ENCODE measurements around the gene THSD7A. TPM values are rescaled to one million over a fixed set of nuclear protein-coding genes. Genes with fewer than 3 reads are reported as not detected.

The THSD7A gene
- total and polyA plus RNA-seq, 2 of the 4 experiments (the other 2 are of a cell fraction), result 0.02 to 0.18 TPM

DNA sequence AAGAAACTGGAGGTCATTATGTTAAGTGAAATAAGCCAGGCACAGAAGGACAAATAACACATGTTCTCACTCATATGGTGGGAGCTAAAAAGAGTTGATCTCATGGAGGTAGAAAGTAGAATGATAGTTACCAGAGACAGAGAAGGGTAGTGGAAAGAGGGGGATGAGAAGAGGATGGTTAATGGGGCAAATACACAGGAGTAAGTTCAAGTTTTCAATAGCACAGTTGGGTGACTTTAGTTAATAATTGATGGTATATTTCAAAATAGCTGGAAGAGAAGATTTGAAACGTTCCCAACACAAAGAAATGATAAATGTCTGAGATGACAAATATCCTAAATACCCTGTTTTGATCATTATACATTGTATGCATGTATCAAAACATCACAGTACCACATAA, 261.8 kb downstream of the THSD7A start:
- H2AK5ac ChIP-seq (ENCODE audit: low read depth, low read length), result no peak overlapping the region
- no peak overlapping the region for H4K5ac ChIP-seq (ENCODE audit: low read depth, low read length)
- no peak overlapping the region for H3K14ac ChIP-seq (replicated peaks; ENCODE audit: low read depth, low read length)
- H3K27ac ChIP-seq (ENCODE audit: insufficient read depth, low read length), result no peak overlapping the region
- POLR2A ChIA-PET (ENCODE audit: unreplicated experiment), result no interaction called here
- H3K4ac ChIP-seq (ENCODE audit: low read depth, low read length), result no peak overlapping the region
- no peaks in the 10 kb centered on the region for H4K20me1 ChIP-seq (ENCODE audit: insufficient read depth, low read length)
- ATAC-seq (ENCODE audit: low read depth) (no peak), DNase-seq (no peak)
- intact Hi-C loops (cut with micrococcal nuclease) (no loop called here), in situ Hi-C loops (cut with MboI; ENCODE audit: low sequenced_read_pairs) (no loop called here), dilution Hi-C loops (cut with HindIII; ENCODE audit: low sequenced_read_pairs, unreplicated experiment) (no loop called here)
- no peak overlapping the region for H3K23ac ChIP-seq (ENCODE audit: low read depth, low read length)
- no peak for TF ChIP-seq MAZ (IDR thresholded peaks at IDR 0.05; ENCODE audit: borderline replicate concordance, low read depth, low read length)
- TF ChIP-seq FOS (IDR thresholded peaks at IDR 0.05; ENCODE audit: low read depth, low read length), result no peak
- TF ChIP-seq, protein P1, sequence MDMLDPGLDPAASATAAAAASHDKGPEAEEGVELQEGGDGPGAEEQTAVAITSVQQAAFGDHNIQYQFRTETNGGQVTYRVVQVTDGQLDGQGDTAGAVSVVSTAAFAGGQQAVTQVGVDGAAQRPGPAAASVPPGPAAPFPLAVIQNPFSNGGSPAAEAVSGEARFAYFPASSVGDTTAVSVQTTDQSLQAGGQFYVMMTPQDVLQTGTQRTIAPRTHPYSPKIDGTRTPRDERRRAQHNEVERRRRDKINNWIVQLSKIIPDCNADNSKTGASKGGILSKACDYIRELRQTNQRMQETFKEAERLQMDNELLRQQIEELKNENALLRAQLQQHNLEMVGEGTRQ (IDR thresholded peaks at IDR 0.05; ENCODE audit: low read depth, low read length), result no peak
- no peak for TF ChIP-seq NFE2L2 (IDR thresholded peaks at IDR 0.05; ENCODE audit: low read depth, low read length)
- no peak for TF ChIP-seq RCOR1 (IDR thresholded peaks at IDR 0.05; ENCODE audit: insufficient replicate concordance, low read length)
- no peak for TF ChIP-seq POLR2A (IDR thresholded peaks at IDR 0.05; ENCODE audit: low read depth, low read length)
- no peak for TF ChIP-seq RAD21 (IDR thresholded peaks at IDR 0.05; ENCODE audit: low read length)
- no peak for TF ChIP-seq MAFK (IDR thresholded peaks at IDR 0.05; ENCODE audit: low read depth, low read length)
- TF ChIP-seq RFX5 (IDR thresholded peaks at IDR 0.05; ENCODE audit: low read depth, low read length), result no peak
- no peak for TF ChIP-seq SMC3 (IDR thresholded peaks at IDR 0.05; ENCODE audit: low read depth, low read length)
- TF ChIP-seq CHD1 (IDR thresholded peaks at IDR 0.05; ENCODE audit: low read depth, low read length), result no peak
- TF ChIP-seq, protein P2, sequence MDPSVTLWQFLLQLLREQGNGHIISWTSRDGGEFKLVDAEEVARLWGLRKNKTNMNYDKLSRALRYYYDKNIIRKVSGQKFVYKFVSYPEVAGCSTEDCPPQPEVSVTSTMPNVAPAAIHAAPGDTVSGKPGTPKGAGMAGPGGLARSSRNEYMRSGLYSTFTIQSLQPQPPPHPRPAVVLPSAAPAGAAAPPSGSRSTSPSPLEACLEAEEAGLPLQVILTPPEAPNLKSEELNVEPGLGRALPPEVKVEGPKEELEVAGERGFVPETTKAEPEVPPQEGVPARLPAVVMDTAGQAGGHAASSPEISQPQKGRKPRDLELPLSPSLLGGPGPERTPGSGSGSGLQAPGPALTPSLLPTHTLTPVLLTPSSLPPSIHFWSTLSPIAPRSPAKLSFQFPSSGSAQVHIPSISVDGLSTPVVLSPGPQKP (IDR thresholded peaks at IDR 0.05; ENCODE audit: borderline replicate concordance, low read depth, low read length), result no peak
- no peak for TF ChIP-seq MXI1 (IDR thresholded peaks at IDR 0.05; ENCODE audit: borderline replicate concordance, low read depth, low read length)
- no peaks in the 10 kb centered on the region for H3K27me3 ChIP-seq (ENCODE audit: control insufficient read depth, insufficient read depth, low read length)
- no peak overlapping the region for H2AFZ ChIP-seq (replicated peaks; ENCODE audit: low read length, poor library complexity)
- no peaks in the 10 kb centered on the region for H3K9me1 ChIP-seq (ENCODE audit: insufficient read depth, low read length)
- no peak overlapping the region for H3K4me2 ChIP-seq (ENCODE audit: low read depth, low read length)
- H3K4me3 ChIP-seq (ENCODE audit: insufficient read depth, low read depth, low read length), result no peak overlapping the region
- H4K91ac ChIP-seq (ENCODE audit: insufficient read depth, low read depth, low read length), result no peak overlapping the region
- H3K36me3 ChIP-seq (ENCODE audit: control insufficient read depth, insufficient read depth, low read length), result no peaks in the 10 kb centered on the region
- no TSS peak for BruUV-seq (replicated peaks)
- no CpG with 5 or more reads among the region's 1 CpG for WGBS, 2 experiments (ENCODE audit: extremely low coverage in 2 of 2, insufficient read length in 1 of 2)
- no peak overlapping the region for H4K8ac ChIP-seq (ENCODE audit: low read depth in 2 of 2, low read length in 2 of 2)
- no peaks in the 10 kb centered on the region for H3K9me3 ChIP-seq (ENCODE audit: control insufficient read depth, insufficient read depth, low read length)
- no peak overlapping the region for H2BK120ac ChIP-seq (ENCODE audit: low read depth, low read length)
- no peak overlapping the region for H3K18ac ChIP-seq (ENCODE audit: low read depth, low read length)
- H2BK20ac ChIP-seq (ENCODE audit: low read depth, low read length), result no peak overlapping the region
- no peak overlapping the region for H2BK15ac ChIP-seq (ENCODE audit: low read depth, low read length)
- CTCF ChIA-PET, result no interaction called here
- H3K56ac ChIP-seq (ENCODE audit: extremely low read depth, insufficient read depth, low read length), result no peak overlapping the region
- no peak overlapping the region for H2BK5ac ChIP-seq (ENCODE audit: low read depth, low read length, poor library complexity, severe bottlenecking)
- H3K4me1 ChIP-seq (ENCODE audit: control insufficient read depth, insufficient read depth, low read length), result no peaks in the 10 kb centered on the region
- no peak overlapping the region for H3K9ac ChIP-seq (ENCODE audit: low read depth, low read length)
- no peaks in the 10 kb centered on the region for H3K79me1 ChIP-seq (ENCODE audit: low read depth in 1 of 2, low read length in 2 of 2)
- no peak overlapping the region for H2AK9ac ChIP-seq (replicated peaks; ENCODE audit: low read depth, low read length, poor library complexity)

Data from IMR-90 (cell line).